Ishikawa (cell line): ENCODE measurements around the gene CNTF.

Source experiments
- CEBPB ChIP-seq: IDR thresholded peaks from 2 replicates; pipeline ENCODE4 v1.6.1; 2012
- CREB1 ChIP-seq: IDR thresholded peaks from 2 replicates; pipeline ENCODE4 v1.6.1; 2012; ENCODE audit warnings: low read depth
- EGR1 ChIP-seq: IDR thresholded peaks from 2 replicates; pipeline ENCODE4 v1.6.1; 2012
- EP300 ChIP-seq: IDR thresholded peaks from 2 replicates; pipeline ENCODE4 v1.6.1; 2012; ENCODE audit warnings: borderline replicate concordance
- FOXM1 ChIP-seq: IDR thresholded peaks from 2 replicates; pipeline ENCODE4 v1.6.1; 2012; ENCODE audit warnings: low read depth, borderline replicate concordance
- NFIC ChIP-seq: IDR thresholded peaks from 2 replicates; pipeline ENCODE4 v1.6.1; 2012
- RAD21 ChIP-seq: IDR thresholded peaks from 2 replicates; pipeline ENCODE4 v1.6.1; 2012; ENCODE audit warnings: low read depth
- TAF1 ChIP-seq: IDR thresholded peaks from 2 replicates; pipeline ENCODE4 v1.6.1; 2012; ENCODE audit warnings: low read depth, mild to moderate bottlenecking
- TCF12 ChIP-seq: IDR thresholded peaks from 2 replicates; pipeline ENCODE4 v1.6.1; 2012; ENCODE audit warnings: low read depth
- TEAD4 ChIP-seq: IDR thresholded peaks from 2 replicates; pipeline ENCODE4 v1.6.1; 2012
- YY1 ChIP-seq: IDR thresholded peaks from 2 replicates; pipeline ENCODE4 v1.6.1; 2012; ENCODE audit warnings: low read depth
- ZBTB7A ChIP-seq: IDR thresholded peaks from 2 replicates; pipeline ENCODE4 v1.6.1; 2012; ENCODE audit warnings: low read depth
- TF ChIP-seq, protein P1 (sequence below): IDR thresholded peaks from 2 replicates; pipeline ENCODE4 v1.6.1; 2012; ENCODE audit warnings: low read depth, mild to moderate bottlenecking
- TF ChIP-seq, protein P2 (sequence below): IDR thresholded peaks from 2 replicates; pipeline ENCODE4 v1.6.1; 2012
- TF ChIP-seq, protein P3 (sequence below): IDR thresholded peaks from 2 replicates; pipeline ENCODE4 v1.6.1; 2012

The CNTF gene

DNA sequence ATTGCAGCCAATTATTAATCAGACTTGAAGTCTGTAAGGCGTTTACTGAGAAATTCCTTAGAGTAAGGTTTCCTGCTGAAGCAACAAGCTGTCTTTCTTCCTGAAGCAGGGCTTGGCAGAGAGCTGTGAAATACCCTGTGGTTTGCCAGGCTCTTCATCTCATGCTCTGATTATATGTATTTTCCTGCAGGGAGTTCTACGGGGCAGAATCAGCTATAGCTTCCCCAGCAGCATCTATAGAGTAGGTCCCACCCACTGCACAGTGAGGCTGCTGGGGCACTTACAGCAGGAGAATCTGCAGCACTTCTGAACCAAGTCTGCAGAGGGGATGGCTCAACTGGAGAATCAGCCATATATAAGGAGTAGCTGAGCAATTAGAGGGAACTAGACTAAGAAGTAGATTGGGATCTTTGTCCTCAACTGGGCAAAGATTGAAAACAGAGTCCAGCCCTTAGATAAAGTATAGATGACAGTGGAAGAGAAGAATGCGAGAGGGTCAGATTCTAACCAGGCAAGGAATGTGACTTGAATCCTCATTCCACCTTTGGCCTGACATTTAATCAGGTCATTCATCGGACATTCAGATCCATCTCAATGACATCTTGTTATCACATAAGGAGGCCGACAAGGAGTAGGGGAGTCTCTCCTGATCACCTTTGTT is 37.6 kb downstream of the CNTF start:
- TF ChIP-seq TEAD4 (no peak), TCF12 (no peak), CEBPB (no peak)

DNA sequence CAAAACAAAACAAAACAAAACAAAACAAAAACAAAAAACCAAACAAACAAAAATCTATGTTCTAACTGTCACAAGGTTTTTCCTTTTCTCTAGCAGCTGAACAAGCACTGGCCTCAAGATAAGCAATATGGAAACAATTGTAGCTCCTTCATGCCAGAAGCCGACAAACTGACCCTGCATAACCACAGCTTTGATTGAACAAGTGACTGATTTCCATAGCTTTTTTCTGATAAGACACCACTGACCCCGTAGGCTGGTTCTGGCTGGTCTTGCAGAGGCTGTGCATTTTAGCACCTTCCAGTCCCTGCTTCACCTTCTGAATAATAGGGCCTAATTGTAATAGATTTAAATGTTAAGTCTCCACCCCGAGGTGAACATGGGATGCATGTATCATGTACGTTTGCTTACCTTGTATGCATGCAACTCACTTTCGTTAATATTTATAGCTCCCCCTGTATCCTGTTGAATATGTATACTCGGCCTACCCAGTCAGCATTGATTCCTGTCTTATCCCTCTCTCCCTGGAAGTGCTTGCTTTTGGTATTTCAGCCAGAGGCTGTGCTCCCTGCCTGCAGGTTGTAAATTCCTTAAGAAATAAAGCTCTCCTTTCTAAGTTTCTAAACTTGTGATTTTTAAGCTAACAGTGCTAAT is 49.6 kb downstream of the CNTF start:
- TF ChIP-seq, protein P1, sequence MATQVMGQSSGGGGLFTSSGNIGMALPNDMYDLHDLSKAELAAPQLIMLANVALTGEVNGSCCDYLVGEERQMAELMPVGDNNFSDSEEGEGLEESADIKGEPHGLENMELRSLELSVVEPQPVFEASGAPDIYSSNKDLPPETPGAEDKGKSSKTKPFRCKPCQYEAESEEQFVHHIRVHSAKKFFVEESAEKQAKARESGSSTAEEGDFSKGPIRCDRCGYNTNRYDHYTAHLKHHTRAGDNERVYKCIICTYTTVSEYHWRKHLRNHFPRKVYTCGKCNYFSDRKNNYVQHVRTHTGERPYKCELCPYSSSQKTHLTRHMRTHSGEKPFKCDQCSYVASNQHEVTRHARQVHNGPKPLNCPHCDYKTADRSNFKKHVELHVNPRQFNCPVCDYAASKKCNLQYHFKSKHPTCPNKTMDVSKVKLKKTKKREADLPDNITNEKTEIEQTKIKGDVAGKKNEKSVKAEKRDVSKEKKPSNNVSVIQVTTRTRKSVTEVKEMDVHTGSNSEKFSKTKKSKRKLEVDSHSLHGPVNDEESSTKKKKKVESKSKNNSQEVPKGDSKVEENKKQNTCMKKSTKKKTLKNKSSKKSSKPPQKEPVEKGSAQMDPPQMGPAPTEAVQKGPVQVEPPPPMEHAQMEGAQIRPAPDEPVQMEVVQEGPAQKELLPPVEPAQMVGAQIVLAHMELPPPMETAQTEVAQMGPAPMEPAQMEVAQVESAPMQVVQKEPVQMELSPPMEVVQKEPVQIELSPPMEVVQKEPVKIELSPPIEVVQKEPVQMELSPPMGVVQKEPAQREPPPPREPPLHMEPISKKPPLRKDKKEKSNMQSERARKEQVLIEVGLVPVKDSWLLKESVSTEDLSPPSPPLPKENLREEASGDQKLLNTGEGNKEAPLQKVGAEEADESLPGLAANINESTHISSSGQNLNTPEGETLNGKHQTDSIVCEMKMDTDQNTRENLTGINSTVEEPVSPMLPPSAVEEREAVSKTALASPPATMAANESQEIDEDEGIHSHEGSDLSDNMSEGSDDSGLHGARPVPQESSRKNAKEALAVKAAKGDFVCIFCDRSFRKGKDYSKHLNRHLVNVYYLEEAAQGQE: no peak
- no peak for TF ChIP-seq NFIC
- TF ChIP-seq, protein P2, sequence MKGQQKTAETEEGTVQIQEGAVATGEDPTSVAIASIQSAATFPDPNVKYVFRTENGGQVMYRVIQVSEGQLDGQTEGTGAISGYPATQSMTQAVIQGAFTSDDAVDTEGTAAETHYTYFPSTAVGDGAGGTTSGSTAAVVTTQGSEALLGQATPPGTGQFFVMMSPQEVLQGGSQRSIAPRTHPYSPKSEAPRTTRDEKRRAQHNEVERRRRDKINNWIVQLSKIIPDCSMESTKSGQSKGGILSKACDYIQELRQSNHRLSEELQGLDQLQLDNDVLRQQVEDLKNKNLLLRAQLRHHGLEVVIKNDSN: no peak
- TF ChIP-seq YY1: no peak
- TF ChIP-seq EGR1: no peak
- TF ChIP-seq TEAD4: no peak
- no peak for TF ChIP-seq RAD21

DNA sequence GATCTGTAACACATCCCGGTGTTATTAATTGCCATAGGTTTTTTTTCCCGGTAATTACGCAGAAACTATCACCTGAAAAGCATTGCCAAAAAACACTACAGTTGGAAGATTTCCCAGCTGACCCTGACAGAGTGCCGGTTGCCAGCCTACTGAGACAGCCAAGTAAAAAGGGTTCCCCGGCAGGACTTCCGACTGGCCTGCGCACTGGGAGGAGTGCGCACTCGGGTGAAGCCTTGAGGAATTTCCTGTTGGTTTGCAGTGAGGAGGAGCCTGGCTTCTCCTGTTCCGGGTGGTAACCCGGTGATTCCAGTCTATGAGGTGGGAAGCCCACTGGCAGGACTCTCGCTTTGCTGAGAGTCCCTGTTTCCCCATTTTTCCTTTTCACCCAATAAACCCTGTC is 52.1 kb downstream of the CNTF start:
- TF ChIP-seq ZBTB7A (no peak), TAF1 (no peak), EP300 (no peak), CEBPB (no peak), EGR1 (no peak), RAD21 (no peak), NFIC (no peak), CREB1 (no peak), TEAD4 (no peak), FOXM1 (no peak), YY1 (no peak), TCF12 (no peak)
- TF ChIP-seq, protein P3, sequence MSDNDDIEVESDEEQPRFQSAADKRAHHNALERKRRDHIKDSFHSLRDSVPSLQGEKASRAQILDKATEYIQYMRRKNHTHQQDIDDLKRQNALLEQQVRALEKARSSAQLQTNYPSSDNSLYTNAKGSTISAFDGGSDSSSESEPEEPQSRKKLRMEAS: no peak
- TF ChIP-seq, protein P1: no peak
- TF ChIP-seq, protein P2: no peak
